Osteoblast (primary cell): ENCODE results near the gene GRID2IP. TPM values are rescaled to one million over a fixed set of nuclear protein-coding genes. Genes with fewer than 3 reads are reported as not detected.
A peak's percentile ranks its signal among the peaks of the same experiment; 100 is the strongest.
"Not testable (repeated sequence)": the region's sequence is repeated elsewhere in the genome, so short reads cannot be mapped to it uniquely, and the experiment has no call there.

ENCODE experiments used
- DNase-seq: peaks from one replicate; pipeline ENCODE4 v3.0.0; 2011; ENCODE audit warnings: low spot score, mixed read lengths; ENCODE audit not compliant: insufficient read length; ENCODE audit errors: missing footprints
- H2AFZ ChIP-seq: 2 replicates; pipeline ENCODE4 v1.6.0; 2011; ENCODE audit warnings: mild to moderate bottlenecking, low read length
- H3K27ac ChIP-seq: 2 replicates; pipeline ENCODE4 v1.5.1; 2011; ENCODE audit warnings: mild to moderate bottlenecking, low read depth, low read length, moderate library complexity
- H3K27me3 ChIP-seq: 2 replicates; pipeline ENCODE4 v1.6.0; 2012; ENCODE audit warnings: mild to moderate bottlenecking, control low read depth, inconsistent platforms, low read length, moderate library complexity; ENCODE audit not compliant: insufficient read depth
- H3K36me3 ChIP-seq: 2 replicates; pipeline ENCODE4 v1.5.1; 2011; ENCODE audit warnings: mild to moderate bottlenecking, low read length, control low read depth, moderate library complexity; ENCODE audit not compliant: insufficient read depth
- H3K4me1 ChIP-seq: 2 replicates; pipeline ENCODE4 v1.5.1; 2011; ENCODE audit warnings: mild to moderate bottlenecking, low read length, control low read depth, moderate library complexity; ENCODE audit not compliant: insufficient read depth
- H3K4me2 ChIP-seq: 2 replicates; pipeline ENCODE4 v1.6.0; 2011; ENCODE audit warnings: mild to moderate bottlenecking, low read length; ENCODE audit not compliant: insufficient read depth
- H3K4me3 ChIP-seq: fragments of 200-600 bp; sonication (generic); 3 replicates; pipeline ENCODE4 v1.5.1; 2012; ENCODE audit warnings: mild to moderate bottlenecking, low read length, inconsistent platforms; ENCODE audit not compliant: insufficient read depth
- H3K79me2 ChIP-seq: 2 replicates; pipeline ENCODE4 v1.6.0; 2012; ENCODE audit warnings: mild to moderate bottlenecking, low read length, control low read depth, inconsistent platforms; ENCODE audit not compliant: insufficient read depth
- H3K9me3 ChIP-seq: 2 replicates; pipeline ENCODE4 v1.5.1; 2011; ENCODE audit warnings: low read depth, low read length, control low read depth
- H4K20me1 ChIP-seq: 2 replicates; pipeline ENCODE4 v1.6.0; 2012; ENCODE audit warnings: mild to moderate bottlenecking, low read length, control low read depth; ENCODE audit not compliant: insufficient read depth
- CTCF ChIP-seq: IDR thresholded peaks from 2 replicates; pipeline ENCODE4 v1.5.1; 2011; ENCODE audit warnings: mild to moderate bottlenecking, low read depth, low read length, moderate library complexity; ENCODE audit errors: extremely low read depth
- total RNA-seq: library from RNA; depleted of rRNA; stranded (reverse); fragments of >200 nt; gene quantifications from 2 replicates; pipeline ENCODE4 v1.2.3, GENCODE V29; 2012

The GRID2IP gene
- total RNA-seq, 1 donor, result not detected

GRCh38 chr7:6578114-6579084 lies 27.1 kb upstream of the GRID2IP start:
- H3K4me1 ChIP-seq, result peaks cover 2% of the 10 kb centered on the region
- H4K20me1 ChIP-seq, result no peaks in the 10 kb centered on the region
- peak; percentile 83 for DNase-seq
- no peaks in the 10 kb centered on the region for H3K79me2 ChIP-seq
- no peak for TF ChIP-seq CTCF
- H3K27me3 ChIP-seq, result no peaks in the 10 kb centered on the region
- H3K4me3 ChIP-seq, result peak overlapping the region; percentile 92
- H3K9me3 ChIP-seq, result no peaks in the 10 kb centered on the region
- H3K27ac ChIP-seq, result peak overlapping the region; percentile 88
- H3K36me3 ChIP-seq, result peaks cover 30% of the 10 kb centered on the region
- H2AFZ ChIP-seq, result no peak overlapping the region
- H3K4me2 ChIP-seq, result peak overlapping the region; percentile 84

GRCh38 chr7:6577369-6578113 lies 26.3 kb upstream of the GRID2IP start, which contains the start of gene ZDHHC4:
ZDHHC4 (plus strand) TSS chr7:6577454; CDS start chr7:6580562, 3,108 bp downstream.
- Histone ChIP-seq H3K79me2 (no peaks in the 10 kb centered on the region), H3K4me2 (peak within 1 kb of the TSS; percentile 84), H3K27ac (peak within 1 kb of the TSS; percentile 88), H3K36me3 (peaks cover 23% of the 10 kb centered on the region), H3K4me3 (peak within 1 kb of the TSS; percentile 92), H4K20me1 (no peaks in the 10 kb centered on the region), H3K27me3 (no peaks in the 10 kb centered on the region), H2AFZ (peak within 1 kb of the TSS; percentile 88), H3K4me1 (peaks cover 2% of the 10 kb centered on the region), H3K9me3 (no peaks in the 10 kb centered on the region)
- peak; percentile 99 for DNase-seq
- TF ChIP-seq CTCF, result no peak

GRCh38 chr7:6576867-6577368 lies 25.7 kb upstream of the GRID2IP start:
- H3K27ac ChIP-seq, result peak overlapping the region; percentile 88
- peak overlapping the region; percentile 92 for H3K4me3 ChIP-seq
- not testable (repeated sequence) for H3K79me2 ChIP-seq, H3K9me3 ChIP-seq, DNase-seq, H4K20me1 ChIP-seq, H3K4me1 ChIP-seq, H3K27me3 ChIP-seq
- peak overlapping the region; percentile 84 for H3K4me2 ChIP-seq
- H3K36me3 ChIP-seq, result peaks cover 17% of the 10 kb centered on the region
- peak overlapping the region; percentile 88 for H2AFZ ChIP-seq

- H3K27ac ChIP-seq, result no peak overlapping the region
- H3K9me3 ChIP-seq, result no peaks in the 10 kb centered on the region
- peak overlapping the region; percentile 69 for H3K4me2 ChIP-seq
- DNase-seq, result no peak
- no peak for TF ChIP-seq CTCF
- peak overlapping the region; percentile 55 for H3K4me3 ChIP-seq
- H3K27me3 ChIP-seq, result no peaks in the 10 kb centered on the region
- peaks cover 2% of the 10 kb centered on the region for H3K4me1 ChIP-seq
- H3K36me3 ChIP-seq, result peaks cover 10% of the 10 kb centered on the region
- H4K20me1 ChIP-seq, result no peaks in the 10 kb centered on the region
- no peak overlapping the region for H2AFZ ChIP-seq
- no peaks in the 10 kb centered on the region for H3K79me2 ChIP-seq
Observed at GRCh38 chr7:6576024-6576866, 25.0 kb upstream of the GRID2IP start.
